Liver (tissue), 3 donors: ENCODE data around the gene DHRSX.

Experiments used
- CTCF ChIP-seq: fragments of 150-350 bp; IDR thresholded peaks from 2 replicates; pipeline ENCODE4 v1.5.1; 2017; ENCODE audit warnings: improper control_type of control experiment, low read depth, low read length; ENCODE audit not compliant: missing input control
- HNF4A ChIP-seq, 2 donors: conservative IDR thresholded peaks; 2 replicates each; pipeline ENCODE4 v1.6.1; 2016; ENCODE audit warnings: antibody characterized with exemption in 2 of 2, mild to moderate bottlenecking in 2 of 2
- RAD21 ChIP-seq, 2 donors: IDR thresholded peaks; 2 replicates each; pipeline ENCODE4 v1.6.1; 2016; ENCODE audit warnings: antibody characterized with exemption in 2 of 2, mild to moderate bottlenecking in 2 of 2
- RXRA ChIP-seq, 2 donors: IDR thresholded peaks; 2 replicates each; pipeline ENCODE4 v1.6.1; 2017 to 2018; ENCODE audit warnings: antibody characterized with exemption in 2 of 2, mild to moderate bottlenecking in 1 of 2
- donor health status: healthy.
- donor health status: healthy.

GRCh38 chrX:2538031-2538757, 37.4 kb upstream of the DHRSX start:
- TF ChIP-seq HNF4A (conservative IDR thresholded peaks at IDR 0.05) (no peak), CTCF (no peak), RXRA (IDR thresholded peaks at IDR 0.05) (no peak), RAD21 (IDR thresholded peaks at IDR 0.05) (no peak)
